C4-2B (cell line): ENCODE data around the gene ETV6.

Source experiments
- CTCF ChIP-seq: fragments of 450-650 bp; conservative IDR thresholded peaks from 2 replicates; pipeline ENCODE4 v1.5.1; 2017; ENCODE audit warnings: mild to moderate bottlenecking
- ZFX ChIP-seq: fragments of 450-650 bp; IDR thresholded peaks from 2 replicates; pipeline ENCODE4 v1.6.1; 2017

- TF ChIP-seq CTCF (no peak), ZFX (no peak)
These were observed 19.9 kb downstream of the ETV6 start for GRCh38 chr12:11669348-11669747.
